SU-DHL-6 (cell line): ENCODE measurements around the gene PEX26.

Source experiments
- H2AFZ ChIP-seq: fragments of 200-600 bp; sonication (generic); 2 replicates; pipeline ENCODE4 v1.6.1; 2014; ENCODE audit warnings: low read depth, mild to moderate bottlenecking, moderate library complexity, mixed read lengths, antibody characterized with exemption, low read length; ENCODE audit not compliant: severe bottlenecking
- H3F3A ChIP-seq: fragments of 200-600 bp; shearing (Covaris generic); 2 replicates; pipeline ENCODE4 v1.6.0; 2016; ENCODE audit warnings: antibody characterized with exemption, mild to moderate bottlenecking; ENCODE audit not compliant: insufficient read depth
- H3K27ac ChIP-seq: fragments of 200-600 bp; sonication (generic); 2 replicates; pipeline ENCODE4 v1.5.1; 2016; ENCODE audit warnings: low read depth, mild to moderate bottlenecking, low read length, moderate library complexity, mixed read lengths
- H3K27me3 ChIP-seq: fragments of 200-600 bp; sonication (generic), shearing (Covaris generic); 2 replicates; pipeline ENCODE4 v1.6.0; 2014; ENCODE audit warnings: mild to moderate bottlenecking, low read length
- H3K36me3 ChIP-seq: fragments of 200-600 bp; sonication (generic); 2 replicates; pipeline ENCODE4 v1.6.1; 2014; ENCODE audit warnings: mild to moderate bottlenecking, low read length, mixed read lengths
- H3K4me2 ChIP-seq: fragments of 300-600, 200-600 bp; shearing (Covaris generic), sonication (generic); 2 replicates; pipeline ENCODE4 v1.6.0; 2014; ENCODE audit warnings: low read length, low read depth, mild to moderate bottlenecking; ENCODE audit not compliant: poor library complexity, severe bottlenecking
- H3K4me3 ChIP-seq: fragments of 200-600 bp; sonication (generic); 2 replicates; pipeline ENCODE4 v1.5.1; 2014; ENCODE audit warnings: antibody characterized with exemption, low read length, mild to moderate bottlenecking, mixed read lengths; ENCODE audit not compliant: insufficient read depth, poor library complexity, severe bottlenecking
- H3K79me2 ChIP-seq: fragments of 200-600 bp; sonication (generic); 2 replicates; pipeline ENCODE4 v1.6.1; 2014; ENCODE audit warnings: mild to moderate bottlenecking, low read length, moderate library complexity; ENCODE audit not compliant: insufficient read depth
- H3K9ac ChIP-seq: fragments of 200-600 bp; sonication (generic); 2 replicates; pipeline ENCODE4 v1.7.0; 2014; ENCODE audit warnings: mild to moderate bottlenecking, low read length
- H3K9me2 ChIP-seq: fragments of 200-600 bp; sonication (generic); replicated peaks from 2 replicates; pipeline ENCODE4 v1.6.1; 2014; ENCODE audit warnings: low read length; ENCODE audit not compliant: insufficient read depth
- H3K9me3 ChIP-seq: fragments of 200-600 bp; sonication (generic); 2 replicates; pipeline ENCODE4 v1.6.1; 2014; ENCODE audit warnings: low read length, mixed read lengths; ENCODE audit not compliant: insufficient read depth
- H4K20me1 ChIP-seq: fragments of 200-600 bp; sonication (generic); 2 replicates; pipeline ENCODE4 v1.6.1; 2014; ENCODE audit warnings: low read depth, mild to moderate bottlenecking, antibody characterized with exemption, low read length, moderate library complexity, mixed read lengths
- EZH2phosphoT487 ChIP-seq: fragments of 200-600 bp; sonication (generic), shearing (Covaris generic); conservative IDR thresholded peaks from 2 replicates; pipeline ENCODE4 v1.6.1; 2018; ENCODE audit warnings: mild to moderate bottlenecking, antibody characterized with exemption, low read length, moderate library complexity, mixed read lengths
- TF ChIP-seq, protein P1 (sequence below): fragments of 200-600 bp; sonication (generic); IDR thresholded peaks from one replicate; pipeline ENCODE4 v1.5.1; 2017; ENCODE audit warnings: antibody characterized with exemption, mild to moderate bottlenecking, low read length, moderate library complexity; ENCODE audit not compliant: insufficient read depth, poor library complexity, severe bottlenecking

The PEX26 gene

DNA sequence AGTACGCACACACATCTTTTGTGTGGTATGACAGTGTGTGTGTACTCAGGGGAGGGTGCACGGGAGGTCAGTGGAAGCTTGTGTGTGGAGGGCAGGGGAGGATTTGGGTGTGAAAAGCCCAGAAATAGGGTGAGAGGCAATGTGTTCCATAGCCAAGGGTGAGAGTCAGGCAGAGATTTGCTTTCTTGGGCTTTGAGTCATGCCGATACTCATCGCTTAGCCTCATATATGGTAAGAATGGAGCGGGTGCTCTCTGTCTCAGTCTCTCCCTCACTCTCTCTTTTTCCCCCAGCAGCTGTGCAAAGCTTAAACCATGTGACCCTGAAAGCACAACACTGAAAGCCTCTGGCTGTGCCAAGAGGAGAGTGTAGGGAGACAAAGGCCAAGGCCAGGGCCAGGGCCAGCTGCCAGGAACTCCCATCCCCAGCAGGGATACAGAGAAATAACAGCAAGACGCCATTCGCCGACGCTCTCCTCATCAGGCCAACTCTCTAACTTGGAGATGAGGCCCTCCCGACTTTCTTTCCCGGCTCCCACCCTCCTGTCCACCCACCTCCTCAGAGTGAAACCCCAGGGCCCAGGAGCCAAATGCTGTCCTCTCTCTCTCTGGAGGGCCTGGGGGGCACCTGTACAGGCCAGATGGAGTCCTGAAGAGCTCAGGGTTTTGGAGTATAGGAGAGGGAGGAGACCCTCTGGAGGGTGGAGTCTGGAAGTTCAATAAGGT is 33.1 kb upstream of the PEX26 start:
- Histone ChIP-seq H3K4me3 (no peak overlapping the region), H2AFZ (no peak overlapping the region), H4K20me1 (no peaks in the 10 kb centered on the region), H3K9ac (no peak overlapping the region), H3K27ac (no peak overlapping the region), H3K36me3 (no peaks in the 10 kb centered on the region), H3K9me3 (no peaks in the 10 kb centered on the region), H3K9me2 (no peaks in the 10 kb centered on the region), H3F3A (no peaks in the 10 kb centered on the region), H3K4me2 (no peak overlapping the region), H3K27me3 (no peaks in the 10 kb centered on the region), H3K79me2 (no peaks in the 10 kb centered on the region)
- no peak for TF ChIP-seq EZH2phosphoT487
- TF ChIP-seq, protein P1, sequence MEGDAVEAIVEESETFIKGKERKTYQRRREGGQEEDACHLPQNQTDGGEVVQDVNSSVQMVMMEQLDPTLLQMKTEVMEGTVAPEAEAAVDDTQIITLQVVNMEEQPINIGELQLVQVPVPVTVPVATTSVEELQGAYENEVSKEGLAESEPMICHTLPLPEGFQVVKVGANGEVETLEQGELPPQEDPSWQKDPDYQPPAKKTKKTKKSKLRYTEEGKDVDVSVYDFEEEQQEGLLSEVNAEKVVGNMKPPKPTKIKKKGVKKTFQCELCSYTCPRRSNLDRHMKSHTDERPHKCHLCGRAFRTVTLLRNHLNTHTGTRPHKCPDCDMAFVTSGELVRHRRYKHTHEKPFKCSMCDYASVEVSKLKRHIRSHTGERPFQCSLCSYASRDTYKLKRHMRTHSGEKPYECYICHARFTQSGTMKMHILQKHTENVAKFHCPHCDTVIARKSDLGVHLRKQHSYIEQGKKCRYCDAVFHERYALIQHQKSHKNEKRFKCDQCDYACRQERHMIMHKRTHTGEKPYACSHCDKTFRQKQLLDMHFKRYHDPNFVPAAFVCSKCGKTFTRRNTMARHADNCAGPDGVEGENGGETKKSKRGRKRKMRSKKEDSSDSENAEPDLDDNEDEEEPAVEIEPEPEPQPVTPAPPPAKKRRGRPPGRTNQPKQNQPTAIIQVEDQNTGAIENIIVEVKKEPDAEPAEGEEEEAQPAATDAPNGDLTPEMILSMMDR: no peak

GRCh38 chr22:18045794-18046193 is 32.0 kb upstream of the PEX26 start:
- H3K9me3 ChIP-seq: no peaks in the 10 kb centered on the region
- no peak for TF ChIP-seq EZH2phosphoT487
- TF ChIP-seq, protein P1: no peak

DNA sequence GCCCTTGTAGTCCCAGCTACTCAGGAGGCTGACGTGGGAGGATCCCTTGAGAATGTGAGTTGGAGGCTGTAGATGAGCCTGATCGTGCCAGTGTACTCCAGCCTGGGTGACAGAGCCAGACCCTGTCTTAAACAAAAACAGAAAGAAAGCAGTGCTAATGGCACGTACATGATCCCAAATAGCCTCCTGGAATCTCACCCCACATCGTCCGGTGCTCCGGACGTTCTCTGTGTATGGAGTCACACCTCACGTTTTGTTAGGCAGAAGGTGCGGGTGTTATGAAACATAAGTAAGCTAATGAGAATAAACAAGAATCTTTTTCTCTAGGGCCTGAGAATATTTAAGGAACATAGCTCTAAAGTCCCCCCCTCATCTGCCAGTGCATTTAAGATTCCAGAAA is 29.7 kb upstream of the PEX26 start:
- no peak overlapping the region for H3K27ac ChIP-seq
- no peak overlapping the region for H3K4me3 ChIP-seq
- no peak overlapping the region for H3K9ac ChIP-seq
- no peaks in the 10 kb centered on the region for H3F3A ChIP-seq
- no peaks in the 10 kb centered on the region for H3K9me3 ChIP-seq
- no peaks in the 10 kb centered on the region for H3K9me2 ChIP-seq
- no peaks in the 10 kb centered on the region for H3K27me3 ChIP-seq
- H4K20me1 ChIP-seq: no peaks in the 10 kb centered on the region
- H3K36me3 ChIP-seq: no peaks in the 10 kb centered on the region
- TF ChIP-seq EZH2phosphoT487: no peak
- TF ChIP-seq, protein P1: no peak
- H3K79me2 ChIP-seq: no peaks in the 10 kb centered on the region
- no peak overlapping the region for H2AFZ ChIP-seq
- H3K4me2 ChIP-seq: no peak overlapping the region

More at GRCh38 chr22:18045794-18046193, 32.0 kb upstream of the PEX26 start:
- Histone ChIP-seq H3K36me3 (no peaks in the 10 kb centered on the region), H3K4me2 (no peak overlapping the region), H3K79me2 (no peaks in the 10 kb centered on the region), H3K4me3 (no peak overlapping the region), H3K27me3 (no peaks in the 10 kb centered on the region), H2AFZ (no peak overlapping the region), H3K9me2 (no peaks in the 10 kb centered on the region), H4K20me1 (no peaks in the 10 kb centered on the region), H3K9ac (no peak overlapping the region), H3F3A (no peaks in the 10 kb centered on the region), H3K27ac (no peak overlapping the region)
